Mesendoderm (in vitro differentiated cells): ENCODE measurements around the gene BMI1.
"Not testable (repeated sequence)": the region's sequence is repeated elsewhere in the genome, so short reads cannot be mapped to it uniquely, and the experiment has no call there.

Experiments
- DNase-seq: peaks from one replicate; pipeline ENCODE4 v3.0.0; 2013
- H2AK5ac ChIP-seq: 2 replicates; pipeline ENCODE4 v1.6.1; 2013; ENCODE audit warnings: low read length, inconsistent platforms
- H2BK120ac ChIP-seq: 2 replicates; pipeline ENCODE4 v1.6.1; 2013; ENCODE audit warnings: low read depth, mild to moderate bottlenecking, low read length, moderate library complexity, mixed read lengths
- H2BK15ac ChIP-seq: replicated peaks from 2 replicates; pipeline ENCODE4 v1.6.1; 2013; ENCODE audit warnings: low read depth, mild to moderate bottlenecking, moderate library complexity
- H2BK5ac ChIP-seq: 2 replicates; pipeline ENCODE4 v1.6.1; 2013; ENCODE audit warnings: low read length, inconsistent platforms
- H3K18ac ChIP-seq: 2 replicates; pipeline ENCODE4 v1.6.1; 2013; ENCODE audit warnings: mild to moderate bottlenecking, low read length, mixed read lengths
- H3K23ac ChIP-seq: one replicate; pipeline ENCODE4 v1.6.1; 2013; ENCODE audit warnings: low read length
- H3K27ac ChIP-seq: 2 replicates; pipeline ENCODE4 v1.5.1; 2013; ENCODE audit warnings: low read depth, mild to moderate bottlenecking, inconsistent platforms, low read length, moderate library complexity
- H3K27me3 ChIP-seq: 2 replicates; pipeline ENCODE4 v1.6.1; 2013; ENCODE audit warnings: low read length, control low read depth, mild to moderate bottlenecking, inconsistent platforms; ENCODE audit not compliant: insufficient read depth, poor library complexity
- H3K36me3 ChIP-seq: 2 replicates; pipeline ENCODE4 v1.6.1; 2013; ENCODE audit warnings: low read length, inconsistent platforms; ENCODE audit not compliant: control insufficient read depth, insufficient read depth
- H3K4ac ChIP-seq: one replicate; pipeline ENCODE4 v1.6.1; 2013; ENCODE audit warnings: low read depth, mild to moderate bottlenecking, low read length, moderate library complexity
- H3K4me1 ChIP-seq: 2 replicates; pipeline ENCODE4 v1.6.1; 2013; ENCODE audit warnings: low read depth, low read length, inconsistent platforms; ENCODE audit not compliant: control insufficient read depth
- H3K4me2 ChIP-seq: 2 replicates; pipeline ENCODE4 v1.6.1; 2013; ENCODE audit warnings: low read length
- H3K4me3 ChIP-seq: 2 replicates; pipeline ENCODE4 v1.5.1; 2013; ENCODE audit warnings: mild to moderate bottlenecking, low read length
- H3K56ac ChIP-seq: one replicate; pipeline ENCODE4 v1.6.1; 2013; ENCODE audit warnings: low read length
- H3K79me1 ChIP-seq: 2 replicates; pipeline ENCODE4 v1.6.1; 2013; ENCODE audit warnings: low read length, inconsistent platforms
- H3K79me2 ChIP-seq: 2 replicates; pipeline ENCODE4 v1.6.1; 2013; ENCODE audit warnings: mild to moderate bottlenecking, low read length; ENCODE audit not compliant: control insufficient read depth, insufficient read depth
- H3K9ac ChIP-seq: 2 replicates; pipeline ENCODE4 v1.6.1; 2013; ENCODE audit warnings: low read length, inconsistent platforms
- H4K5ac ChIP-seq: one replicate; pipeline ENCODE4 v1.6.1; 2013; ENCODE audit warnings: low read length
- H4K8ac ChIP-seq: one replicate; pipeline ENCODE4 v1.6.1; 2013; ENCODE audit warnings: low read depth, mild to moderate bottlenecking, control low read depth, low read length, moderate library complexity
- WGBS: extraction: QIAGEN DNeasy Blood & Tissue Kit; methylation state at CpG from one replicate; pipeline ENCODE4 v1.1.7; 2013; ENCODE audit warnings: low lambda C conversion rate, missing lambda C conversion rate; ENCODE audit not compliant: insufficient coverage; ENCODE audit errors: extremely low coverage; 5-methylcytosine and 5-hydroxymethylcytosine counted together

Gene BMI1

GRCh38 chr10:22346096-22346661, 25.3 kb downstream of the BMI1 start:
- no peak overlapping the region for H2BK5ac ChIP-seq
- no peak overlapping the region for H3K23ac ChIP-seq
- no peak overlapping the region for H2BK120ac ChIP-seq
- H3K4me1 ChIP-seq: no peaks in the 10 kb centered on the region
- WGBS: no CpG with 5 or more reads among the region's 8 CpGs
- no peak overlapping the region for H3K4ac ChIP-seq
- no peaks in the 10 kb centered on the region for H3K36me3 ChIP-seq
- H4K8ac ChIP-seq: no peak overlapping the region
- H2AK5ac ChIP-seq: no peak overlapping the region
- peak; percentile 21 for DNase-seq
- no peak overlapping the region for H3K56ac ChIP-seq
- peaks cover 34% of the 10 kb centered on the region for H3K27me3 ChIP-seq
- H2BK15ac ChIP-seq: no peak overlapping the region
- no peak overlapping the region for H3K4me2 ChIP-seq
- no peak overlapping the region for H3K4me3 ChIP-seq
- H3K79me1 ChIP-seq: no peaks in the 10 kb centered on the region
- H3K9ac ChIP-seq: no peak overlapping the region
- H4K5ac ChIP-seq: no peak overlapping the region
- H3K27ac ChIP-seq: no peak overlapping the region
- H3K18ac ChIP-seq: no peak overlapping the region
- H3K79me2 ChIP-seq: no peaks in the 10 kb centered on the region

- Histone ChIP-seq H3K27me3 (peaks cover 16% of the 10 kb centered on the region), H2BK120ac (no peak overlapping the region)
- no CpG with 5 or more reads among the region's 1 CpG for WGBS
Observed at GRCh38 chr10:22349755-22350154, 28.9 kb downstream of the BMI1 start.

DNA sequence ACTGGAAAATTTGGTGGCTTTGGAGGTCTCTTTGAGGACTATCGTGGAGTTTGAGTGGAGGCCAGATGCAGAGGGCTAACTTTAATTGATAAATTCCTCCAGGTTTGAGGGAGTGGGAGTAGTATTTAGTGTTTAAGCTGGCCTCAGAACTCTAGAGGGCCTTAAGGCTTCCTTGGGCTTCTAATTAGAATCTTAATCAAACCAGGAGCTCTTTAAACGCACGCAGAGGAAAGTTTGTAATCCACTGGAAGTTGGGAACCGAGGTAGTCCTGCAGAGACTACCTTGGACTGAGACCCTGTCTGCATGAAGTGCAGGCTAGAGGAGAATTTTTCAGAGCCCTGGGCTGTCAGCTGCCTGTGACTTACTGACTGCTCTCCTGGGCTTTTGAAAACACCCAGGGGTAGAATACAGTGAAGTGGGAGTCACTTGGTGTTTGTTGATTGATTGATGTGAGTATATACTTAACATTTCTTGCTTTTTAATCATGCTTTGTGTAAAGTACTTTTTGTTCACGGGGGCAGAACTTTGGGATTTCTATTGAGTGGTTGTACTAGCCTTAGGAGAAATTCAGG, 30.3 kb downstream of the BMI1 start:
- no peak overlapping the region for H3K27ac ChIP-seq
- no peak overlapping the region for H4K8ac ChIP-seq
- no peaks in the 10 kb centered on the region for H3K4me1 ChIP-seq
- no peak overlapping the region for H3K4me2 ChIP-seq
- no peak overlapping the region for H4K5ac ChIP-seq
- H3K79me1 ChIP-seq: no peaks in the 10 kb centered on the region
- H3K56ac ChIP-seq: no peak overlapping the region
- H3K79me2 ChIP-seq: no peaks in the 10 kb centered on the region
- H3K27me3 ChIP-seq: peaks cover 2% of the 10 kb centered on the region
- H2AK5ac ChIP-seq: no peak overlapping the region
- no peak overlapping the region for H3K4me3 ChIP-seq
- H3K18ac ChIP-seq: no peak overlapping the region
- no peaks in the 10 kb centered on the region for H3K36me3 ChIP-seq
- no peak overlapping the region for H2BK120ac ChIP-seq
- no CpG with 5 or more reads among the region's 5 CpGs for WGBS
- no peak overlapping the region for H2BK5ac ChIP-seq
- H2BK15ac ChIP-seq: no peak overlapping the region
- no peak overlapping the region for H3K23ac ChIP-seq
- no peak overlapping the region for H3K9ac ChIP-seq
- no peak for DNase-seq
- no peak overlapping the region for H3K4ac ChIP-seq

More at GRCh38 chr10:22349755-22350154, 28.9 kb downstream of the BMI1 start:
- Histone ChIP-seq H3K79me2 (no peaks in the 10 kb centered on the region), H3K4me2 (no peak overlapping the region), H3K27ac (no peak overlapping the region), H4K8ac (no peak overlapping the region), H3K18ac (no peak overlapping the region), H3K4me1 (no peaks in the 10 kb centered on the region), H3K9ac (no peak overlapping the region), H3K79me1 (no peaks in the 10 kb centered on the region), H3K36me3 (no peaks in the 10 kb centered on the region), H3K23ac (no peak overlapping the region), H2BK15ac (no peak overlapping the region), H2BK5ac (no peak overlapping the region), H4K5ac (no peak overlapping the region), H3K4me3 (no peak overlapping the region), H3K56ac (no peak overlapping the region), H2AK5ac (no peak overlapping the region), H3K4ac (no peak overlapping the region)
- DNase-seq: no peak

DNA sequence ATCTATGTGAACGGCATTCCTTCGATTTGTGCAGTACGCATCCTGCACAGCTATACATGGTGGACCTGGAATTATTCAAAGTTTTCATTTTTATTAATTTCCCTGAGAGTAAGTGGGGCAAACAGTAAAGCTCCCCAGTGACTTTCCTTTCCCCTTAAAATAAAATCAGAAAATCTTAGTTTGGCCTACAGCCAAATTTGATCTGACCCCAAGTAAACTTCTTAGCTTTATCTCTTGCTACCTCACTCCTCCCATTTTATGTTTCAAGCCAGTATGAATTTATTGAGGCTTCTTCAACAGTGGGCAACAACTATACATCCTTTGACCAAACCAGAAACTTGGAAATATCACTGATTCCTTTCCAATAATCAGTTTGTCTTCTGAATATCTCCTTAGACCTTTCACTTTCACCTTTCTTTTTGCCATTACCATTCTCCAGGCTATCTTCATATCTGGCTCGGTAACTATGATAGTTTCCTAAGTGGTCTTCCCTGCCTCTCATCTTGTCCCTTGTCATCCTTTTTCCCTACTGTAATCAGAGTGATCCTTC, 35.5 kb downstream of the BMI1 start:
- H3K18ac ChIP-seq: no peak overlapping the region
- no peak overlapping the region for H3K23ac ChIP-seq
- H3K36me3 ChIP-seq: no peaks in the 10 kb centered on the region
- no peaks in the 10 kb centered on the region for H3K4me1 ChIP-seq
- no CpG with 5 or more reads among the region's 4 CpGs for WGBS
- H2AK5ac ChIP-seq: no peak overlapping the region
- no peak for DNase-seq
- H2BK15ac ChIP-seq: no peak overlapping the region
- H3K79me1 ChIP-seq: no peaks in the 10 kb centered on the region
- no peak overlapping the region for H4K8ac ChIP-seq
- no peak overlapping the region for H2BK5ac ChIP-seq
- no peak overlapping the region for H3K27ac ChIP-seq
- H3K79me2 ChIP-seq: no peaks in the 10 kb centered on the region
- H4K5ac ChIP-seq: no peak overlapping the region
- H2BK120ac ChIP-seq: no peak overlapping the region
- no peak overlapping the region for H3K9ac ChIP-seq
- H3K4me3 ChIP-seq: no peak overlapping the region
- no peak overlapping the region for H3K4ac ChIP-seq
- H3K56ac ChIP-seq: no peak overlapping the region
- H3K4me2 ChIP-seq: no peak overlapping the region
- H3K27me3 ChIP-seq: no peaks in the 10 kb centered on the region

- not testable (repeated sequence) for H3K4me2 ChIP-seq, H3K9ac ChIP-seq, H3K56ac ChIP-seq, H3K79me2 ChIP-seq, H3K36me3 ChIP-seq, DNase-seq, H3K4me1 ChIP-seq, H3K27me3 ChIP-seq, H2BK120ac ChIP-seq, H4K8ac ChIP-seq, H2BK15ac ChIP-seq, H4K5ac ChIP-seq, H3K18ac ChIP-seq, H3K23ac ChIP-seq, H2AK5ac ChIP-seq, H3K4ac ChIP-seq, H3K4me3 ChIP-seq, H3K79me1 ChIP-seq, H3K27ac ChIP-seq, H2BK5ac ChIP-seq
- no CpG with 5 or more reads among the region's 4 CpGs for WGBS
Observed at GRCh38 chr10:22357770-22358169, 36.9 kb downstream of the BMI1 start.

- no peaks in the 10 kb centered on the region for H3K36me3 ChIP-seq
- H4K8ac ChIP-seq: no peak overlapping the region
- no peak overlapping the region for H3K9ac ChIP-seq
- no peak overlapping the region for H3K56ac ChIP-seq
- H3K27me3 ChIP-seq: no peaks in the 10 kb centered on the region
- no peaks in the 10 kb centered on the region for H3K79me2 ChIP-seq
- H3K4me3 ChIP-seq: no peak overlapping the region
- H3K18ac ChIP-seq: no peak overlapping the region
- H3K27ac ChIP-seq: no peak overlapping the region
- H3K4me2 ChIP-seq: no peak overlapping the region
- no peak overlapping the region for H2BK120ac ChIP-seq
- no CpG with 5 or more reads among the region's 6 CpGs for whole genome bisulfite sequencing
- H3K4ac ChIP-seq: no peak overlapping the region
- H2BK5ac ChIP-seq: no peak overlapping the region
- no peak for DNase-seq
- no peak overlapping the region for H3K23ac ChIP-seq
- H3K4me1 ChIP-seq: no peaks in the 10 kb centered on the region
- H2BK15ac ChIP-seq: no peak overlapping the region
- no peak overlapping the region for H2AK5ac ChIP-seq
- H4K5ac ChIP-seq: no peak overlapping the region
- no peaks in the 10 kb centered on the region for H3K79me1 ChIP-seq
Observed at GRCh38 chr10:22363305-22363704, 42.4 kb downstream of the BMI1 start.
